Endothelial cell of umbilical vein (primary cell): Measurements from ENCODE around the gene RNF133. TPM values are rescaled to one million over a fixed set of nuclear protein-coding genes. Genes with fewer than 3 reads are reported as not detected.

Experiments used
- BruUV-seq: library from RNA; stranded (reverse); fragments of 400-500 nt; replicated peaks from 2 replicates; lab custom pipeline; 2021; lab: Mats Ljungman, UMichigan
- CTCF ChIA-PET: fragments of 300-600, 350-600 bp; sonication (Branson Sonifier 250); formaldehyde crosslinking; loops from one replicate; lab custom pipeline; 2021; ENCODE audit warnings: antibody characterized with exemption, inconsistent platforms; lab: Charles Lee
- POLR2A ChIA-PET: fragments of 300-600, 350-600 bp; sonication (Branson Sonifier 250); formaldehyde crosslinking; loops from one replicate; lab custom pipeline; 2021; ENCODE audit warnings: antibody characterized with exemption, inconsistent platforms; lab: Charles Lee
- DNase-seq: peaks from one replicate; pipeline ENCODE4 v3.0.0-alpha.2; 2011; ENCODE audit warnings: low read depth, low spot score
- FAIRE-seq: peaks from 2 replicates; lab custom pipeline; 2011; peaks lifted over from hg19 to GRCh38; lab: Jason Lieb, UNC
- H2AFZ ChIP-seq: 2 replicates; pipeline ENCODE4 v1.6.0; 2012; ENCODE audit warnings: low read depth, low read length, control low read depth, inconsistent platforms
- H3K27ac ChIP-seq: 2 replicates; pipeline ENCODE4 v1.5.1; 2011; ENCODE audit warnings: low read depth, mild to moderate bottlenecking, control low read depth, low read length, moderate library complexity; ENCODE audit not compliant: insufficient read depth
- H3K27me3 ChIP-seq, 2 experiments: 2 replicates each; pipeline versions ENCODE4 v1.6.0 to v1.6.1; 2011; ENCODE audit warnings: low read length in 2 of 2, mixed read lengths in 1 of 2; ENCODE audit not compliant: control insufficient read depth in 2 of 2, insufficient read depth in 2 of 2
- H3K36me3 ChIP-seq, 2 experiments: 2 replicates in 1 of 2; 3 replicates in 1 of 2; pipeline ENCODE4 v1.5.1; 2011; ENCODE audit warnings: low read length in 2 of 2, mild to moderate bottlenecking in 1 of 2, moderate library complexity in 1 of 2; ENCODE audit not compliant: control insufficient read depth in 2 of 2, insufficient read depth in 2 of 2; ENCODE audit errors: extremely low read depth in 1 of 2
- H3K4me1 ChIP-seq: 3 replicates; pipeline ENCODE4 v1.5.1; 2011; ENCODE audit warnings: mild to moderate bottlenecking, low read length; ENCODE audit not compliant: control insufficient read depth, insufficient read depth; ENCODE audit errors: extremely low read depth
- H3K4me2 ChIP-seq: 2 replicates; pipeline ENCODE4 v1.6.1; 2011; ENCODE audit warnings: low read length, control low read depth, mixed read lengths; ENCODE audit not compliant: insufficient read depth
- H3K4me3 ChIP-seq, 3 experiments: fragments of 200-600 bp in 1 of 3; sonication (generic), shearing (Covaris generic) in 1 of 3; replicated peaks in 1 of 3; 2 replicates each; pipeline ENCODE4 v1.5.1; 2011 to 2016; ENCODE audit warnings: control low read depth in 3 of 3, low read length in 3 of 3, mild to moderate bottlenecking in 2 of 3, inconsistent platforms in 1 of 3, low read depth in 1 of 3, moderate library complexity in 1 of 3; ENCODE audit not compliant: insufficient read depth in 1 of 3
- H3K79me2 ChIP-seq: 2 replicates; pipeline ENCODE4 v1.6.0; 2012; ENCODE audit warnings: low read length, inconsistent platforms; ENCODE audit not compliant: control insufficient read depth, insufficient read depth
- H3K9ac ChIP-seq: replicated peaks from 2 replicates; pipeline ENCODE3; 2011; ENCODE audit warnings: low read length, control low read depth; ENCODE audit not compliant: insufficient read depth; ENCODE audit errors: extremely low read depth
- H3K9me1 ChIP-seq: replicated peaks from 3 replicates; pipeline ENCODE4 v1.6.0; 2011; ENCODE audit warnings: mild to moderate bottlenecking, low read length; ENCODE audit not compliant: control insufficient read depth, insufficient read depth; ENCODE audit errors: extremely low read depth
- H3K9me3 ChIP-seq: replicated peaks from 2 replicates; pipeline ENCODE4 v1.5.1; 2012; ENCODE audit warnings: low read length, inconsistent platforms; ENCODE audit not compliant: control insufficient read depth, insufficient read depth
- H4K20me1 ChIP-seq: replicated peaks from 2 replicates; pipeline ENCODE3; 2011; ENCODE audit warnings: mild to moderate bottlenecking, low read length; ENCODE audit not compliant: control insufficient read depth, insufficient read depth; ENCODE audit errors: extremely low read depth
- CTCF ChIP-seq, 2 donors: IDR thresholded peaks; 1 replicate in 1 of 2; 2 replicates in 1 of 2; pipeline ENCODE4 v1.5.1; 2011; ENCODE audit warnings: low read length in 2 of 2, mild to moderate bottlenecking in 2 of 2, moderate library complexity in 2 of 2, control low read depth in 1 of 2, inconsistent platforms in 1 of 2, low read depth in 1 of 2; ENCODE audit not compliant: insufficient read depth in 1 of 2; ENCODE audit errors: extremely low read depth in 1 of 2
- EZH2 ChIP-seq: IDR thresholded peaks from 2 replicates; pipeline ENCODE4 v1.6.1; 2012; ENCODE audit warnings: borderline replicate concordance, low read depth, mild to moderate bottlenecking, moderate library complexity, low read length, inconsistent platforms; ENCODE audit not compliant: severe bottlenecking
- FOS ChIP-seq: IDR thresholded peaks from 2 replicates; pipeline ENCODE4 v1.6.1; 2011; ENCODE audit warnings: mild to moderate bottlenecking, low read length, moderate library complexity, borderline replicate concordance; ENCODE audit not compliant: insufficient read depth
- GATA2 ChIP-seq: IDR thresholded peaks from 2 replicates; pipeline ENCODE4 v1.7.0; 2011; ENCODE audit warnings: low read depth, mild to moderate bottlenecking, moderate library complexity, mixed read lengths, low read length; ENCODE audit not compliant: insufficient read length, insufficient read depth
- JUN ChIP-seq: IDR thresholded peaks from 2 replicates; pipeline ENCODE4 v1.6.1; 2011; ENCODE audit warnings: borderline replicate concordance, low read depth; ENCODE audit not compliant: insufficient read length, insufficient read depth
- MAX ChIP-seq: IDR thresholded peaks from 2 replicates; pipeline ENCODE4 v1.6.1; 2011; ENCODE audit not compliant: insufficient read depth, insufficient read length
- MYC ChIP-seq: IDR thresholded peaks from one replicate; pipeline ENCODE4 v1.6.1; 2011; ENCODE audit warnings: mild to moderate bottlenecking, low read depth, low read length
- POLR2A ChIP-seq: IDR thresholded peaks from 2 replicates; pipeline ENCODE4 v1.6.1; 2012; ENCODE audit warnings: low read depth, mild to moderate bottlenecking, control low read depth, low read length
- POLR2AphosphoS5 ChIP-seq: IDR thresholded peaks from 2 replicates; pipeline ENCODE4 v1.6.1; 2012; ENCODE audit warnings: low read depth, mild to moderate bottlenecking, control low read depth, low read length, moderate library complexity; ENCODE audit not compliant: insufficient read depth
- dilution Hi-C: fragments of 300-500 bp; cut with MboI; formaldehyde crosslinking; loops from one replicate; pipeline ENCODE4 v1.15.0; 2019; ENCODE audit warnings: low sequenced_read_pairs; ENCODE audit not compliant: extremely low pct_ligation_motif_present
- intact Hi-C: fragments of 100-400 bp; cut with micrococcal nuclease; formaldehyde crosslinking; loops from one replicate; pipeline ENCODE4 v1.10.0; 2022
- polyA plus RNA-seq, 4 experiments: library from polyadenylated mRNA; depleted of rRNA in 3 of 4; stranded (reverse) in 3 of 4; unstranded in 1 of 4; fragments of >200 nt; gene quantifications; 2 replicates each; pipeline versions ENCODE4 v1.2.1 to v1.2.3, GENCODE V29; 2011 to 2012; ENCODE audit warnings: missing spikeins in 1 of 4
- total RNA-seq: library from RNA; stranded (reverse); gene quantifications from 2 replicates; pipeline ENCODE4 v1.2.3, GENCODE V29; 2021

RNF133 gene
- total and polyA plus RNA-seq, 2 donors (not counting 3 experiments of a cell fraction or from before 2014, with no cell fraction given): 0.93 TPM; not detected in 1

- no peaks in the 10 kb centered on the region for H3K27me3 ChIP-seq
- no peaks in the 10 kb centered on the region for H3K9me3 ChIP-seq
- no peaks in the 10 kb centered on the region for H3K4me1 ChIP-seq
- no peak overlapping the region for H2AFZ ChIP-seq
- H3K9me1 ChIP-seq: no peaks in the 10 kb centered on the region
- no peaks in the 10 kb centered on the region for H3K79me2 ChIP-seq
- DNase-seq (no peak), FAIRE-seq (no peak)
- H3K4me2 ChIP-seq: no peak overlapping the region
- TF ChIP-seq POLR2AphosphoS5 (no peak), EZH2 (no peak), POLR2A (no peak), MAX (no peak), CTCF (IDR thresholded peaks at IDR 0.05; ENCODE audit: extremely low read depth in 1 of 2, insufficient read depth in 1 of 2, low read depth in 1 of 2, low read length in 2 of 2) (no peak), GATA2 (no peak), JUN (no peak), MYC (no peak), FOS (no peak)
- ChIA-PET POLR2A (no interaction called here), CTCF (interaction anchor here (1.6 to 1.9 kb wide), 2 partner anchors 11 to 16 kb away, joined by 4 to 6 read pairs; no protein-coding TSS in a partner anchor)
- H3K36me3 ChIP-seq: no peaks in the 10 kb centered on the region
- no peak overlapping the region for H3K9ac ChIP-seq
- dilution Hi-C loops (no loop called here), intact Hi-C loops (no loop called here)
- H3K27ac ChIP-seq: no peak overlapping the region
- H4K20me1 ChIP-seq: no peaks in the 10 kb centered on the region
- H3K4me3 ChIP-seq: no peak overlapping the region
- BruUV-seq: no TSS peak
Measured at GRCh38 chr7:122677149-122677548, 21.8 kb downstream of the RNF133 start.
